Ovary (tissue), 9 donors: ENCODE results near the gene SLC44A1. TPM values are rescaled to one million over a fixed set of nuclear protein-coding genes. Genes with fewer than 3 reads are reported as not detected.

Experiments used
- DNase-seq, 5 donors: peaks; one replicate each; pipeline ENCODE4 v3.0.0-alpha.2; 2019 to 2020
- H3K27ac ChIP-seq, 2 donors: fragments of 200-600 bp; one replicate each; pipeline versions ENCODE4 v1.5.1 to v1.8.0; 2019 to 2022
- H3K27me3 ChIP-seq: fragments of 200-600 bp; one replicate; pipeline ENCODE4 v1.8.0; 2022
- H3K36me3 ChIP-seq: fragments of 200-600 bp; sonication (generic); one replicate; pipeline ENCODE4 v1.5.1; 2019
- H3K4me1 ChIP-seq: one replicate; pipeline ENCODE4 v1.8.1; 2013; ENCODE audit warnings: mild to moderate bottlenecking, moderate library complexity; ENCODE audit not compliant: insufficient read depth
- H3K4me3 ChIP-seq: fragments of 200-600 bp; sonication (generic); one replicate; pipeline ENCODE4 v1.5.1; 2017
- H3K9me3 ChIP-seq, 2 donors: fragments of 200-600 bp in 1 of 2; sonication (generic) in 1 of 2; one replicate each; pipeline versions ENCODE4 v1.5.1 to v1.8.1; 2013 to 2019; ENCODE audit warnings: mild to moderate bottlenecking in 1 of 2, moderate library complexity in 1 of 2
- EP300 ChIP-seq: sonication (generic); formaldehyde crosslinking; IDR thresholded peaks from one replicate; pipeline ENCODE4 v1.6.1; 2017; ENCODE audit warnings: antibody characterized with exemption
- POLR2A ChIP-seq: fragments of 450-650 bp; IDR thresholded peaks from one replicate; pipeline ENCODE4 v1.6.1; 2017; ENCODE audit warnings: antibody characterized with exemption, mild to moderate bottlenecking, moderate library complexity
- WGBS, 3 donors: extraction: QIAGEN DNeasy Blood & Tissue Kit in 1 of 3; methylation state at CpG; one replicate each; pipeline versions ENCODE4 v1.1.5 to v1.1.7; 2013 to 2017; 5-methylcytosine and 5-hydroxymethylcytosine counted together
- intact Hi-C, 4 donors: fragments of 100-400 bp; cut with DNase I; formaldehyde crosslinking; loops; one replicate each; pipeline versions ENCODE4 v1.11.0 to v1.15.1; 2022 to 2023
- polyA plus RNA-seq, 2 donors: library from polyadenylated mRNA; stranded (reverse); fragments of 200-250 nt in 1 of 2; fragments of 350-450 nt in 1 of 2; fragmentation: Illumina TruSeq in 1 of 2; extraction: RNeasy Lipid Tissue Mini Kit (QIAGEN cat#74804) in 1 of 2; gene quantifications; one replicate each; pipeline ENCODE4 v1.2.3, GENCODE V29; 2013 to 2014
- total RNA-seq, 7 donors: library from RNA; depleted of rRNA in 2 of 7; stranded (reverse); fragments of >200 nt in 2 of 7; fragmentation: NEBNext Ultra II Directional in 3 of 7; extraction: Animal tissue kit (Norgen Biotek cat#: 25700) in 3 of 7; gene quantifications; one replicate each; pipeline versions ENCODE4 v1.1.0 to v1.2.4, GENCODE V29; 2016 to 2023
- TF ChIP-seq, protein P1 (sequence below), 3 donors: fragments of 450-650 bp in 2 of 3; fragments of 200-600 bp in 1 of 3; IDR thresholded peaks; one replicate each; pipeline versions ENCODE4 v1.5.1 to v1.8.0; 2016 to 2022; ENCODE audit warnings: antibody characterized with exemption in 3 of 3, mild to moderate bottlenecking in 1 of 3
- donor health status: DM: no; HTN: no; CAD: no; lungs with moderate emphysema.
- donor health status: DM: no; HTN: no; CAD: no.
- donor health status: Bipolar disorder and iron deficiency.
- donor health status: DM: yes; HTN: yes; CAD: no.
- donor health status: DM: no; HTN: no; CAD: no.
- donor health status: DM: yes; HTN: yes; CAD: no.

SLC44A1 gene
- total and polyA plus RNA-seq, 9 donors, result 8.8 to 34.7 (median 28.5) TPM

DNA sequence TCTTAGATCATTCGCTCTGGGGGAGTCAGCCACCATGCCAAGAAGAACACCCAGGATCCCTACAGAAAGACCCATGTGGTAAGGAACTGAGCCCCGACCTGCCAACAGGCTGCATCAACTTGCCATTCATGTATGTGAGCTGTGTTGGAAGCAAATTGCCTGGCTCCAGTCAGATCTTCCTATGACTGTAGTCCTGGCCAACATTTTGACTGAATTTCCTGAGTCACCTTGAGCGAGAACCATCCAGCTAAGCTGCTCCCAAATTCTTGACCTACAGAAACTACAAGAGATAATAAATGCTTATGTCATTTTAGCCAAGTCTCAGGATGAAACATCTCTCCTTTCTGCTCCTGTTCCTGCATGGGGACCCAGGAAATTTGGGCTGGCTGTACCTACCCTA, 40.0 kb upstream of the SLC44A1 start:
- intact Hi-C loops, result no loop called here

DNA sequence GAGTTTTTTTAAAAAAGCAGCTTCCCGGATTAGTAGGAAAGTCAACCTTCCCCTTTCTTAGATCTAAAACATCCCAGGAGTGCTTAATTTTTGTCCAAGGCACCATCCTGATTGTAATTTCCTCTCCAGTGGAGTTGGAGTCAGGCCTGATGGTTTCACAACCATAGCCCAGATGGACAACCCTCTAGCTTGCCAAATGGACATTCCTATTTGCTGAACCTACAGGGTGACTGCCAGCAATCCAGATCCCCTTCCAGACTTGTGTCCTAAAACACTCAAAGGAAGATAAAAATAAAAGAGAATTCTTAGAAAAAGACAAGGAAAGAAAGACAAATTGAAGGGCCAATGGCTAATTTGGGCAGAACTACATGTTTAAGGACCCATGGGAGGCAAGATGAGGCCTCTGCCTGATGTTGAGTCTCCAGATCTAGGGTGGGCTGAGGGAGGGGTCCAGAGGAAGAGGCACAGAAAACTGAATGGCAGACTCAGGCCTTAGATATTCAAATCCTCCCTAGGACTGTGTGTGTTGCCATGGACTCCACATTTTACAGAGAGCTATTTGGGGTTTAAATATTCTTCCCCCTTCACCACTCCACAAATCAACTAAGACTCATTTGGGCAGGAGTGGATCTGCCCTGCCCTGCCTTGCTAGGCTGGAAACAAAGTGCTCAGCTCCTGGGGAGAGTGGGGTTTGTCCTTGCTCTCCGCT, 38.5 kb upstream of the SLC44A1 start:
- 55 to 66% (median 58%) methylated on average over 2 of the region's 2 CpGs for WGBS, 3 donors

More for the DNA sequence above, 40.0 kb upstream of the SLC44A1 start:
- H3K4me1 ChIP-seq, result peaks cover 2% of the 10 kb centered on the region
- no peak overlapping the region for H3K27ac ChIP-seq
- no peaks in the 10 kb centered on the region for H3K9me3 ChIP-seq
- DNase-seq, result no peak
- no peaks in the 10 kb centered on the region for H3K27me3 ChIP-seq
- 90 to 94% (median 93%) methylated on average over 3 of the region's 3 CpGs for WGBS, 3 donors
- H3K4me3 ChIP-seq, result no peak overlapping the region
- TF ChIP-seq EP300, result no peak
- TF ChIP-seq POLR2A, result no peak
- TF ChIP-seq, protein P1, sequence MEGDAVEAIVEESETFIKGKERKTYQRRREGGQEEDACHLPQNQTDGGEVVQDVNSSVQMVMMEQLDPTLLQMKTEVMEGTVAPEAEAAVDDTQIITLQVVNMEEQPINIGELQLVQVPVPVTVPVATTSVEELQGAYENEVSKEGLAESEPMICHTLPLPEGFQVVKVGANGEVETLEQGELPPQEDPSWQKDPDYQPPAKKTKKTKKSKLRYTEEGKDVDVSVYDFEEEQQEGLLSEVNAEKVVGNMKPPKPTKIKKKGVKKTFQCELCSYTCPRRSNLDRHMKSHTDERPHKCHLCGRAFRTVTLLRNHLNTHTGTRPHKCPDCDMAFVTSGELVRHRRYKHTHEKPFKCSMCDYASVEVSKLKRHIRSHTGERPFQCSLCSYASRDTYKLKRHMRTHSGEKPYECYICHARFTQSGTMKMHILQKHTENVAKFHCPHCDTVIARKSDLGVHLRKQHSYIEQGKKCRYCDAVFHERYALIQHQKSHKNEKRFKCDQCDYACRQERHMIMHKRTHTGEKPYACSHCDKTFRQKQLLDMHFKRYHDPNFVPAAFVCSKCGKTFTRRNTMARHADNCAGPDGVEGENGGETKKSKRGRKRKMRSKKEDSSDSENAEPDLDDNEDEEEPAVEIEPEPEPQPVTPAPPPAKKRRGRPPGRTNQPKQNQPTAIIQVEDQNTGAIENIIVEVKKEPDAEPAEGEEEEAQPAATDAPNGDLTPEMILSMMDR (IDR thresholded peaks at IDR 0.05), result no peak
- no peaks in the 10 kb centered on the region for H3K36me3 ChIP-seq

DNA sequence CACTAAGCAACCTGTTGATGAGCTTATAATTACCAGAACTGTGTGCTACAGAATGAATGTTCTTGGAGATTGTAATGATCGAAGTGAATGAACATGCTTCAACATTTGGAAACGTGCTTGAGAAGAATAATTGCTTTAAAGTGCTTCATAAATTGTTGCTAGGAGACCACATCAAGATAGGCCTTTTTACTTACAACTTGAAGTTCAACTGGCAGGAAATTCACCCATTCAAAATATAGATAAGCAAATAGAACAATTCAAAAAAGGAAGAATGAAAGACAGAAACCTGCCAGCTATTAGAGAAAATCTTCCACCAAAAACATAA, 38.0 kb upstream of the SLC44A1 start:
- no peaks in the 10 kb centered on the region for H3K27me3 ChIP-seq
- WGBS, 3 donors, result 48 to 69% (median 64%) methylated on average over 2 of the region's 2 CpGs
- H3K4me3 ChIP-seq, result no peak overlapping the region
- intact Hi-C loops, result no loop called here
- H3K4me1 ChIP-seq, result peaks cover 2% of the 10 kb centered on the region
- H3K27ac ChIP-seq, result peak overlapping the region in 1 of 2 donors; percentile 27
- H3K9me3 ChIP-seq, result no peaks in the 10 kb centered on the region
- DNase-seq, result no peak
- no peaks in the 10 kb centered on the region for H3K36me3 ChIP-seq
- TF ChIP-seq POLR2A (no peak), EP300 (no peak)
- TF ChIP-seq, protein P1 (IDR thresholded peaks at IDR 0.05), result no peak

More for the DNA sequence above, 38.5 kb upstream of the SLC44A1 start:
- TF ChIP-seq EP300 (no peak), POLR2A (no peak)
- TF ChIP-seq, protein P1 (IDR thresholded peaks at IDR 0.05), result no peak
- intact Hi-C loops, result no loop called here
- H3K9me3 ChIP-seq, result no peaks in the 10 kb centered on the region
- H3K27ac ChIP-seq, result peak overlapping the region in 1 of 2 donors; percentile 27
- no peak overlapping the region for H3K4me3 ChIP-seq
- peak; percentile 30 to 77 (median 56) for DNase-seq
- H3K4me1 ChIP-seq, result peaks cover 2% of the 10 kb centered on the region
- no peaks in the 10 kb centered on the region for H3K27me3 ChIP-seq
- no peaks in the 10 kb centered on the region for H3K36me3 ChIP-seq

DNA sequence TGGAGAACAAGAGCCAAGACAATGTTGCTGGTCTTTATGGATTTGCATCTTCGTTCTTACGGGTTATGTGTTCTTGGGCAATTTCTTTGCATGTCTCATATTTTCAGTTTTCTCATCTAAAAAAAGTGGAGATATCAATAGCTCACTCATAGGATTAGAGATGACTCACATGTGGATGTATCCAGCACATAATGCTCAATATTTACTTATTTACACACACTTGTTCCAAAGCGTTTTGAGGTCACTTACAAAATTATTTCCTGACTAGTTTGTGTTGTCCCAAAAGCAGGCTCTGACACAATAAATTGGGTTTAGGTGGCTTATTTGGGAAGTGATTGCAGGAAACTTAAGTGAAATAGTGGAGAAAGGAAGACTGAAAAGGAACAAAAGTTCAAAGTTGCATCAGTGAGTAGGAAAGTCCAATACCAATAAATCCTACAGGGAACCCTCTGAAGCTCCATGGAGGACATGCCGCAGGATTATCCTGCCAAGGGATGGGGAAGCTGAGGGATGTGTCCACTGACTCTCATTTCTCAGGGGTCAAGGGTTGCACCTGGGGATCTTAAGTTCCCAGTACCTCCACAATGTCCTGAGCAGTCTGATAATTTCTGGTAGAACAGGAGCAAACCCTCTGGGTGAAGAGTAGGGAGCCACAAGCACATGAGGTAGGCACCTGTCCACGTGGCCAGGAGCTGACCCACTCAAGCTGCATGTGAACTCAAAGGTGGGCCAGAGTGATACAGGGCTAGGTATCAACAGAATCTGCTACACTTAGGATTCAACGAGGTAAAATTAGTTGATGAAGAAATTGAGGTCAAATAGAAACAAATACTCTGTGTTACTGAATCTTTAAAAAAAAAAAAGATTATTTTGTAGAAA, 37.4 kb upstream of the SLC44A1 start:
- Histone ChIP-seq H3K36me3 (no peaks in the 10 kb centered on the region), H3K27me3 (no peaks in the 10 kb centered on the region), H3K27ac (no peak overlapping the region), H3K9me3 (no peaks in the 10 kb centered on the region), H3K4me3 (no peak overlapping the region), H3K4me1 (peaks cover 2% of the 10 kb centered on the region)
- TF ChIP-seq, protein P1 (IDR thresholded peaks at IDR 0.05), result no peak
- TF ChIP-seq EP300 (peak; percentile 65), POLR2A (no peak)
- intact Hi-C loops, result no loop called here
- DNase-seq, result no peak
- WGBS, 3 donors, result 67 to 86% (median 84%) methylated on average over 6 of the region's 6 CpGs
